ENCODE results near the gene WAC.

GRCh38 chr10:28558186-28558585 lies 25.3 kb downstream of the WAC start:
- TF ChIP-seq CTCF (IDR thresholded peaks at IDR 0.05) (no peak), EP300 (IDR thresholded peaks at IDR 0.05; ENCODE audit: low read depth) (no peak)

Data from transverse colon (tissue), 3 donors.